ENCODE data around the gene NTRK1.

The NTRK1 gene

DNA sequence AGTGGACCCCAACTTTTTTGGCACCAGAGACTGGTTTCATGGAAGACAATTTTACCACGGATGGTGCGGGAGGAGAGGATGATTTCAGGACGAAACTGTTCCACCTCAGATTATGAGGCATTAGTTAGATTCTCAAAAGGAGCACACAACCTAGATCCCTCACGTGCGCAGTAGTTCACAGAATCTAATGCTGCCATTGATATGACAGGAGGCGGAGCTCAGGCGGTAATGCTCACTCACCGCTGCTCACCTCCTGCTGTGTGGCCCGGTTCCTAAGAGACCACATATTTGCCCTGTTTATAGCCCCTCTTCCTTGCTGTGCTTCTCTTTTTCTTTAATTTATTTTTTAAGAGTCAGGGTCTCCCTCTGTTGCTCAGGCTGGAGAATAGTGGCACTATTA, 4.6 kb downstream of the NTRK1 start:
- Histone ChIP-seq H3K4me2 (ENCODE audit: low read length) (no peak overlapping the region), H3K9ac (no peak overlapping the region), H3K4me3 (ENCODE audit: low read depth, low read length) (no peak overlapping the region), H3K4me1 (no peaks in the 10 kb centered on the region), H2AFZ (no peak overlapping the region), H3K27ac (no peak overlapping the region), H3K27me3 (ENCODE audit: control insufficient read depth, insufficient read depth, low read length) (peaks cover 9% of the 10 kb centered on the region), H3K9me3 (ENCODE audit: control insufficient read depth, low read length) (no peaks in the 10 kb centered on the region), H3K79me2 (no peaks in the 10 kb centered on the region), H3K36me3 (ENCODE audit: control insufficient read depth, insufficient read depth, low read length) (no peaks in the 10 kb centered on the region)
- TF ChIP-seq, protein P1, sequence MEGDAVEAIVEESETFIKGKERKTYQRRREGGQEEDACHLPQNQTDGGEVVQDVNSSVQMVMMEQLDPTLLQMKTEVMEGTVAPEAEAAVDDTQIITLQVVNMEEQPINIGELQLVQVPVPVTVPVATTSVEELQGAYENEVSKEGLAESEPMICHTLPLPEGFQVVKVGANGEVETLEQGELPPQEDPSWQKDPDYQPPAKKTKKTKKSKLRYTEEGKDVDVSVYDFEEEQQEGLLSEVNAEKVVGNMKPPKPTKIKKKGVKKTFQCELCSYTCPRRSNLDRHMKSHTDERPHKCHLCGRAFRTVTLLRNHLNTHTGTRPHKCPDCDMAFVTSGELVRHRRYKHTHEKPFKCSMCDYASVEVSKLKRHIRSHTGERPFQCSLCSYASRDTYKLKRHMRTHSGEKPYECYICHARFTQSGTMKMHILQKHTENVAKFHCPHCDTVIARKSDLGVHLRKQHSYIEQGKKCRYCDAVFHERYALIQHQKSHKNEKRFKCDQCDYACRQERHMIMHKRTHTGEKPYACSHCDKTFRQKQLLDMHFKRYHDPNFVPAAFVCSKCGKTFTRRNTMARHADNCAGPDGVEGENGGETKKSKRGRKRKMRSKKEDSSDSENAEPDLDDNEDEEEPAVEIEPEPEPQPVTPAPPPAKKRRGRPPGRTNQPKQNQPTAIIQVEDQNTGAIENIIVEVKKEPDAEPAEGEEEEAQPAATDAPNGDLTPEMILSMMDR (IDR thresholded peaks at IDR 0.05): no peak

DNA sequence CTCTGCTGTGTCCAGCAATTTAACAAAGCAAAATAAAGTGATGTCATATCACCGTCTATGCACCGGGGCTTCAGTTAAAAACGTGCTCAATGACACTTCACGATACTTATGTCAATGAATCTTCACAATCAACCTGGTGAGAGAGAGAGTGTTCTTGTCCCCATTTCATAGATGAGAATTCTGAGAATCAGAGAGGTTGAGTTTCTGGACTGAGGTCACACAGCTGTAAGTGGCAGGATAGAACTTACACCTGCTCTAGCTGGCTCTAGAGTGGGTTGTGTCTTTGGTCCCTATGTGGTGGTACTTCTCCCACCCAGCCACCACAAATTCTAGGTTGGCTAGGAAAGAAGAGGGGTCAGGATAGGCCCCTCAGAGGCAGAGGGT, 5.2 kb downstream of the NTRK1 start:
- Histone ChIP-seq H2AFZ (no peak overlapping the region), H3K4me2 (ENCODE audit: low read length) (no peak overlapping the region), H3K4me1 (no peaks in the 10 kb centered on the region), H3K27ac (no peak overlapping the region), H3K9me3 (ENCODE audit: control insufficient read depth, low read length) (no peaks in the 10 kb centered on the region), H3K27me3 (ENCODE audit: control insufficient read depth, insufficient read depth, low read length) (peaks cover 8% of the 10 kb centered on the region), H3K79me2 (no peaks in the 10 kb centered on the region), H3K36me3 (ENCODE audit: control insufficient read depth, insufficient read depth, low read length) (no peaks in the 10 kb centered on the region), H3K4me3 (ENCODE audit: low read depth, low read length) (no peak overlapping the region), H3K9ac (no peak overlapping the region)
- TF ChIP-seq, protein P1 (IDR thresholded peaks at IDR 0.05): no peak

DNA sequence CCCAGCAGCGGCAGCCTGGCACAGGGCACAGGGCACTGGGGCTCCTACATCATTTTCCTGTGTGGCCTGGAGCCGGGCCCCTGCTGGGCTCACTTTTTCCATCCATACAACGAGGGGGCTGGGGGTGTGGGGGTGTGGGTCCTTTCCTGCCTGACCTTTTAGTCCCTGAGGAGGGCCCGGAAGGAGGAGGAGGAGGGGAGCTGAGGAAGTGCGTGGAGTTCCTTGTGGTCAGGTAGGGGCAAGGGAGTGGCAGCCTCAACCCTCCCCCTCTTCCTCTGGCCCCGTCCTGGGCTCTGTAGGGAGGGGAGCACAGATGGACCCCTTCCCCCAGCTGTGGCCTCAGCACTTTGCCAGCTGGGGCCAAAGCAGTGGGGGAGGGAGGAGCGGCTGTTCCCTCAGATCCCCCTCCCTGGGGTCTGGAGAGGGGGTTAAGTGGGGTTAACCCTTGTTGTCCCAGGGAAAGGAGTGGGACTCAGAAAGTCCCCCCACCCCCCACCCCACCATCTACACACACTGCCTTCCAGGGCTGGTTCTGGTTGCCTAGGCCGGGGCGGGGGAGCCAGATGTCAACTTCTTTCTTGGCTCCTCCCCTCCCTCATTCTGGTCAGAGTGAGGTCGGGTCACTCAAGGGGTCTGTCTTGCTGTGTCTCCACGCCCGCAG, 5.7 kb downstream of the NTRK1 start:
- TF ChIP-seq, protein P1 (IDR thresholded peaks at IDR 0.05): no peak
- H3K4me2 ChIP-seq (ENCODE audit: low read length): no peak overlapping the region
- no peak overlapping the region for H3K4me3 ChIP-seq (ENCODE audit: low read depth, low read length)
- peaks cover 5% of the 10 kb centered on the region for H3K27me3 ChIP-seq (ENCODE audit: control insufficient read depth, insufficient read depth, low read length)
- no peaks in the 10 kb centered on the region for H3K36me3 ChIP-seq (ENCODE audit: control insufficient read depth, insufficient read depth, low read length)
- no peaks in the 10 kb centered on the region for H3K9me3 ChIP-seq (ENCODE audit: control insufficient read depth, low read length)
- no peaks in the 10 kb centered on the region for H3K79me2 ChIP-seq
- H3K9ac ChIP-seq: no peak overlapping the region
- H2AFZ ChIP-seq: no peak overlapping the region
- H3K4me1 ChIP-seq: no peaks in the 10 kb centered on the region
- H3K27ac ChIP-seq: no peak overlapping the region

DNA sequence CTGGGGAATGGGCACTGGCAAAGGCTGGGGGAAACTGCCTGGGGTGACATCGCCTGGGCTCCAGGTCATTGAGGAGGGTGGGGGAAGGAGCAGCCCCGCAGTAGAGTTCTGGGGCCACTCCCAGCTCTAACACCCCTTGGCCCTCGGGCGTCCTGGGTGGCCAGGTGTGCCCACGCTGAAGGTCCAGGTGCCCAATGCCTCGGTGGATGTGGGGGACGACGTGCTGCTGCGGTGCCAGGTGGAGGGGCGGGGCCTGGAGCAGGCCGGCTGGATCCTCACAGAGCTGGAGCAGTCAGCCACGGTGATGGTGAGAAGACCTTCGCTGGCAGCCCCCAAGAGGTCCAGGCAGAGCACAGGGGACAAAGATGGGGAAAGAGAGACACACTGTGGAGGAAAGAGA, 7.7 kb downstream of the NTRK1 start:
- Histone ChIP-seq H3K27me3 (ENCODE audit: control insufficient read depth, insufficient read depth, low read length) (no peaks in the 10 kb centered on the region), H3K9ac (no peak overlapping the region), H3K4me1 (no peaks in the 10 kb centered on the region), H3K36me3 (ENCODE audit: control insufficient read depth, insufficient read depth, low read length) (no peaks in the 10 kb centered on the region), H3K4me2 (ENCODE audit: low read length) (no peak overlapping the region), H3K79me2 (no peaks in the 10 kb centered on the region), H3K4me3 (ENCODE audit: low read depth, low read length) (no peak overlapping the region), H2AFZ (no peak overlapping the region), H3K9me3 (ENCODE audit: control insufficient read depth, low read length) (no peaks in the 10 kb centered on the region), H3K27ac (no peak overlapping the region)
- TF ChIP-seq, protein P1 (IDR thresholded peaks at IDR 0.05): no peak

DNA sequence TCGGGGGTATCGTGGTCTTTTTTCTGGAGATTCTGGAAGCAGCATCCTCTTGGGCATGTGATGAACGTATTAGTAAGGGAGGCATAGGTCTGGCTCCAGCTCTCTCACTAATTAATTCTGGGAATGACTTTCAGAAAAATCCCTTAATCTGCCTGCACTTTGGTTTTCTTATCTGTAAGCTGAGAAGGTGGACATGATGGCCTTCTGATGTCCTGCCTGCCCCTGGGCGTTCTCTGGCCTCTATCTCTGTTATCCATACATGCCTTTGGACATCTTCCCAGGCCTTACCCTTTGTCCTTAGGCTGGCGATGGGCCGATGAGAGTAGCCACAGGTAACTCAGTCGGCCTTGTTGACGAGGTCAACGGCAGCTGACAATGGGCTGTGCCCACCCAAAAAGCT, 8.8 kb downstream of the NTRK1 start:
- no peak overlapping the region for H2AFZ ChIP-seq
- H3K4me1 ChIP-seq: no peaks in the 10 kb centered on the region
- TF ChIP-seq, protein P1 (IDR thresholded peaks at IDR 0.05): no peak
- H3K4me3 ChIP-seq (ENCODE audit: low read depth, low read length): no peak overlapping the region
- no peak overlapping the region for H3K4me2 ChIP-seq (ENCODE audit: low read length)
- H3K27ac ChIP-seq: no peak overlapping the region
- H3K9ac ChIP-seq: no peak overlapping the region
- no peaks in the 10 kb centered on the region for H3K79me2 ChIP-seq
- no peaks in the 10 kb centered on the region for H3K36me3 ChIP-seq (ENCODE audit: control insufficient read depth, insufficient read depth, low read length)
- H3K27me3 ChIP-seq (ENCODE audit: control insufficient read depth, insufficient read depth, low read length): no peaks in the 10 kb centered on the region
- no peaks in the 10 kb centered on the region for H3K9me3 ChIP-seq (ENCODE audit: control insufficient read depth, low read length)

All from parathyroid adenoma (tissue), 2 donors.